ENCODE data around the gene WNK2.

DNA sequence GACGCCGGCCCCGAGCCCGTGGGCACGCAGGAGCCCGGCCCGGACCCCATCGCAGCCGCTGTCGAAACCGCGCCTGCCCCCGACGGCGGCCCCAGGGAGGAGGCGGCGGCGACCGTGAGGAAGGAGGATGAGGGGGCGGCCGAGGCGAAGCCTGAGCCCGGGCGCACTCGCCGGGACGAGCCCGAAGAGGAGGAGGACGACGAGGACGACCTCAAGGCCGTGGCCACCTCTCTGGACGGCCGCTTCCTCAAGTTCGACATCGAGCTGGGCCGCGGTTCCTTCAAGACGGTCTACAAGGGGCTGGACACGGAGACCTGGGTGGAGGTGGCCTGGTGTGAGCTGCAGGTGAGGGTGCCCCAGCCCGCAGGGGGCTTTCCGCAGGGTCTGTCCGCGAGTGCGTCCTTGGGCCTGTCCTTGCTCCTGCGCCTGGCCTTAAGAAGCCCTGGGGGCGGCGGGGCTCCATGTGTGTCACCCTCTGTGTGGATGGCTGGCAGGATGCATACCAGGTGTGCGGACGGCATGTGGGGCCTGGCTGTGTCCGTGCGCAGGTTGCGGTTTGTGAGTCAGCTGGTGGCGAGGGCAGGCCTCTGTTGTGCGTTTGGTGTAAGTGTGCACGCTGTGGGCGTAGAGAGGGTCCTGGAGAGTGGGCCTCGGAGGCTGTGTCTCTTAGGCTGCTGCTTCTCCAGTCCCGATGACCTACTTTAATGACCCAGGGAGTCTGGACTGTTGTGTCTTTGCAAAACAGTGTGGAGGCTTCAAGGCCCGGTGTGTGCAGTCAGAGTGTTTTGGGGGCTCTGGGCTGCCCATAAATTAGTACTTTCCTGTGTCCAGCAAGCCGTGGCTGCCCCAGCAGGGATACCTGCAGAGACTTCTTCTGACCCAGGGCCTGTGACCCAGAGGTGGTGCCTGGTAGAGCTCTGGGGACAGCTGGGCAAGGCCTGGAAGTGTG, 1.6 kb downstream of the WNK2 start:
- TF ChIP-seq EZH2 (IDR thresholded peaks at IDR 0.05) (no peak), EZH2phosphoT487 (IDR thresholded peaks at IDR 0.05) (no peak)
- TF ChIP-seq, protein P1, sequence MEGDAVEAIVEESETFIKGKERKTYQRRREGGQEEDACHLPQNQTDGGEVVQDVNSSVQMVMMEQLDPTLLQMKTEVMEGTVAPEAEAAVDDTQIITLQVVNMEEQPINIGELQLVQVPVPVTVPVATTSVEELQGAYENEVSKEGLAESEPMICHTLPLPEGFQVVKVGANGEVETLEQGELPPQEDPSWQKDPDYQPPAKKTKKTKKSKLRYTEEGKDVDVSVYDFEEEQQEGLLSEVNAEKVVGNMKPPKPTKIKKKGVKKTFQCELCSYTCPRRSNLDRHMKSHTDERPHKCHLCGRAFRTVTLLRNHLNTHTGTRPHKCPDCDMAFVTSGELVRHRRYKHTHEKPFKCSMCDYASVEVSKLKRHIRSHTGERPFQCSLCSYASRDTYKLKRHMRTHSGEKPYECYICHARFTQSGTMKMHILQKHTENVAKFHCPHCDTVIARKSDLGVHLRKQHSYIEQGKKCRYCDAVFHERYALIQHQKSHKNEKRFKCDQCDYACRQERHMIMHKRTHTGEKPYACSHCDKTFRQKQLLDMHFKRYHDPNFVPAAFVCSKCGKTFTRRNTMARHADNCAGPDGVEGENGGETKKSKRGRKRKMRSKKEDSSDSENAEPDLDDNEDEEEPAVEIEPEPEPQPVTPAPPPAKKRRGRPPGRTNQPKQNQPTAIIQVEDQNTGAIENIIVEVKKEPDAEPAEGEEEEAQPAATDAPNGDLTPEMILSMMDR (IDR thresholded peaks at IDR 0.05) = no peak

Measured in neural progenitor cell (in vitro differentiated cells).